CD4-positive, alpha-beta T cell treated with Interleukin-15 for 1 hour (primary cell): ENCODE results near the gene TPT1.
A peak's percentile ranks its signal among the peaks of the same experiment; 100 is the strongest.
"Not testable (repeated sequence)": the region's sequence is repeated elsewhere in the genome, so short reads cannot be mapped to it uniquely, and the experiment has no call there.

Experiments used
- DNase-seq: peaks from one replicate; pipeline ENCODE4 v3.0.0-alpha.2; 2020

The TPT1 gene

GRCh38 chr13:45365558-45365885, 24.5 kb upstream of the TPT1 start:
- DNase-seq: no peak

- no peak for DNase-seq
These were observed 24.0 kb upstream of the TPT1 start for GRCh38 chr13:45364876-45365557.

- no peak for DNase-seq
These were observed 22.0 kb upstream of the TPT1 start for GRCh38 chr13:45362939-45363338.

- DNase-seq: no peak
These were observed 20.7 kb upstream of the TPT1 start for GRCh38 chr13:45361596-45362206.

GRCh38 chr13:45356966-45357672, 16.1 kb upstream of the TPT1 start:
- no peak for DNase-seq

- DNase-seq: no peak
These were observed 12.9 kb upstream of the TPT1 start for GRCh38 chr13:45353895-45354294.

- DNase-seq: no peak
These were observed 11.0 kb upstream of the TPT1 start for GRCh38 chr13:45352031-45352430.

- no peak for DNase-seq
These were observed 9.2 kb upstream of the TPT1 start for GRCh38 chr13:45350152-45350551.

GRCh38 chr13:45349438-45349837, 8.5 kb upstream of the TPT1 start:
- no peak for DNase-seq

GRCh38 chr13:45344064-45344463, 3.1 kb upstream of the TPT1 start:
- not testable (repeated sequence) for DNase-seq

- not testable (repeated sequence) for DNase-seq
These were observed 2.1 kb upstream of the TPT1 start for GRCh38 chr13:45343102-45343501.

- not testable (repeated sequence) for DNase-seq
These were observed 1.7 kb upstream of the TPT1 start for GRCh38 chr13:45342668-45343067.

- DNase-seq: no peak
These were observed 967 bp upstream of the TPT1 start for GRCh38 chr13:45341799-45342500.

- DNase-seq: peak; percentile 87
These were observed 455 bp downstream of the TPT1 start for GRCh38 chr13:45340422-45341033.

GRCh38 chr13:45339867-45340266, 1.1 kb downstream of the TPT1 start:
- DNase-seq: no peak

GRCh38 chr13:45339399-45339798, 1.6 kb downstream of the TPT1 start:
- no peak for DNase-seq

GRCh38 chr13:45337803-45338202, 3.2 kb downstream of the TPT1 start:
- no peak for DNase-seq

- no peak for DNase-seq
These were observed 3.6 kb downstream of the TPT1 start for GRCh38 chr13:45337395-45337794.

- no peak for DNase-seq
These were observed 4.8 kb downstream of the TPT1 start for GRCh38 chr13:45336025-45336800.

GRCh38 chr13:45335397-45336024, 5.5 kb downstream of the TPT1 start:
- DNase-seq: no peak

- DNase-seq: peak; percentile 27
These were observed 6.7 kb downstream of the TPT1 start for GRCh38 chr13:45333977-45334922.
